PC-3 (cell line): Measurements from ENCODE around the gene SRPX2.

Experiments
- CTCF ChIP-seq: fragments of 300-600 bp; sonication (generic); conservative IDR thresholded peaks from 2 replicates; pipeline ENCODE4 v1.5.1; 2017; ENCODE audit warnings: antibody characterized with exemption, low read depth, mild to moderate bottlenecking, low read length
- EZH2 ChIP-seq: fragments of 300-600 bp; sonication (generic); IDR thresholded peaks from one replicate; pipeline ENCODE4 v1.6.1; 2017; ENCODE audit warnings: antibody characterized with exemption, mild to moderate bottlenecking, low read length; ENCODE audit not compliant: unreplicated experiment

GRCh38 chrX:100647739-100648138, 3.7 kb downstream of the SRPX2 start:
- TF ChIP-seq CTCF (no peak), EZH2 (no peak)
